Skin of body (tissue), 3 donors: ENCODE data around the gene FOXRED2. TPM values are rescaled to one million over a fixed set of nuclear protein-coding genes. Genes with fewer than 3 reads are reported as not detected.
"Not testable (repeated sequence)": the region's sequence is repeated elsewhere in the genome, so short reads cannot be mapped to it uniquely, and the experiment has no call there.

Experiments used
- DNase-seq: peaks from one replicate; lab custom pipeline; 2025; lab: John Stamatoyannopoulos, UW
- small RNA-seq: library from RNA; depleted of rRNA; stranded (forward); fragments of <200 nt; gene quantifications from one replicate; pipeline ENCODE3, GENCODE V24; 2014; ENCODE audit warnings: low replicate concordance
- total RNA-seq: library from RNA; depleted of rRNA; stranded (reverse); fragments of >200 nt; gene quantifications from one replicate; pipeline ENCODE4 v1.2.3, GENCODE V29; 2014

Gene FOXRED2
- total RNA-seq, 1 donor from 2014 or later = 6.7 TPM

DNA sequence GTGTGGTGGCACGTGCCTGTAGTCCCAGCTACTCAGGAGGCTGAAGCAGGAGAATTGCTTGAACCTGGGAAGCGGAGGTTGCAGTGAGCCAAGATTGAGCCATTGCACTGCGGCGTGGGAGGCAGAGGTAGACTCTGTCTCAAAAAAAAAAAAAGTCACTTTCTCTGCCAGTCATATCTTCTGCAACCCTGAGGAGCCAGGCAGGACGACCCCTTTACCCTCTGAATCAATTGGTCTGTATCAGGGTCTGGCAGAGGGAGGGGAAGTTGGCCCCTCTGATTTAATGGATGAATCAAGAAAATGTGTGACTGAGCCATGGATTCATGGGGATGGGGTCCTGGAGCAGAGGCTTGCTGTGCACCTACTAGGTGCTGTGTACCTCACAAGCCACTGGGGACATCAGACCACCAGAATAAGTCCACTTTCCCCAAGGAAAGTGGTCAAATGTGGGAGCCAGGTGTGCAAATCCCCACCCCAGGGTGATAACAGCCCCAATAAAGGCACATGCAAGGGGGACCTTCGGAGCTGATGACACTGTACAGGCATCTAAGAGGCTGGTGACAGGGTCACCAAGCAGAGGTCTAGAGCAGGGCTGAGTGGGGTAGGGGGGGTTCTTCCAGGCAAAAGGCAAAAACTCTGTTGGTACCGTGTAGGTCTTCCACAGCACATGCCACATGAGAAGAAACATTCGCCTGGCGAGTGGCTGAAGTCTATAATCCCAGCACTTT, 54.4 kb downstream of the FOXRED2 start:
- no peak for DNase-seq

DNA sequence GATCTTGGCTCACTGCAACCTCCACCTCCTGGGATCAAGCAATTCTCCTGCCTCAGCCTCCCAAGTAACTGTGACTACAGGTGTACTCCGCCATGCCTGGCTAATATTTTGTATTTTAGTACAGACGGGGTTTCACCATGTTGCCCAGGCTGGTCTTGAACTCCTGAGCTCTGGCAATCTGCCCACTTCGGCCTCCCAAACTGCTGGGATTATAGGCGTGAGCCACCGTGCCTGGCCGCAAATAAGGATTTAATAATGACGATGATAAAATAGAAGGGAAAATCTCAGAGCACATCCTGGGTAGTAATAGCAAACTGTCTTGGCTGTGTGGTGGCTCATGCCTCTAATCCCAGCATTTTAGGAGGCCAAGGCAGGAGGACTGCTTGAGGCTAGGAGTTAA, 55.9 kb downstream of the FOXRED2 start:
- DNase-seq = not testable (repeated sequence)

DNA sequence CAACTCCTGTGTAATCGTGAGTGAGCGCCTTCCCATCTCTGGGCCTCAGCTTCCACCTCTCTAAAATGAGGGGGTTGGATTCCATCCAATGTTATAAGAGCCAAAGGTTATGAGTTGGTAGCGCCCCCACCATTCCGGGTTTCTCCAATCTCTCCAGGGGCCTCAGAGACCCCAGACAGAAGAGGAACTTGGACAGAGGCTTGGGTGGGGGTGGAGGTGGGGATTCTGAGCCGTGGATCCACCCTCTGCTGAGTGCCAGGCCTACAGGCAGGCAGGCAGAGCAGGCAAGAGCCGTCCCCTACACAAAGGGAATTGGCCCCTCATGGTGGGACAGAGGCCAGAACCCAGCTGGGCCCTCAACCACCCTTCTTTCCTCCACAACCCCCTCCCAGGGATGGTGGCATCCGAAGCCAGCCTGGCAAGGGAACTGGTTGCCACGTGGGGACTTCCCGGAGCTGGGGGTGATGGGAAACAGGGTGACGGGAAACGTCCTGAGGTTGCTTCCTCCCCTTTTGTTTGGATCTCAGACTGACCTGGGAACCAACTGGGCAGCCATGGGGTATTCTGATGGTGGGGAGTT, 57.2 kb downstream of the FOXRED2 start:
- no peak for DNase-seq

DNA sequence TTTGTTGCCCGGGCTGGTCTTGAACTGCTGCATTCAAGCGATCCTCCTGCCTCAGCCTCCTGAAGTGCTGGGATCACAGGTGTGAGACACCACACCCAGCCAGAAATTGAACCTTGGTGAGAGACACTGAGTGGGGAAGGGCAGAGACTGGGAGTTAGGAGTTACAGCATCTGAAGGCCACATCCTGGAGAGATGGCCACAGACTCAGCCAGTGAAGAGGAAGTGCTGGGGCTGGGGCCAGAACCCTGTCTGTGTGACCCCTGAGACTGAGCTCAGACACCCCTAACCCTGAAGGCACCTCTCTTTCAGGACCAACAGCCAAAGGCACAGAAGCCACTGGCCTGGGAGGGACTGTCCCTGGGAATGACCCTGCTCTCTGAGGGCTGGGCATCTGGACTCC, 59.2 kb downstream of the FOXRED2 start:
- DNase-seq = no peak

DNA sequence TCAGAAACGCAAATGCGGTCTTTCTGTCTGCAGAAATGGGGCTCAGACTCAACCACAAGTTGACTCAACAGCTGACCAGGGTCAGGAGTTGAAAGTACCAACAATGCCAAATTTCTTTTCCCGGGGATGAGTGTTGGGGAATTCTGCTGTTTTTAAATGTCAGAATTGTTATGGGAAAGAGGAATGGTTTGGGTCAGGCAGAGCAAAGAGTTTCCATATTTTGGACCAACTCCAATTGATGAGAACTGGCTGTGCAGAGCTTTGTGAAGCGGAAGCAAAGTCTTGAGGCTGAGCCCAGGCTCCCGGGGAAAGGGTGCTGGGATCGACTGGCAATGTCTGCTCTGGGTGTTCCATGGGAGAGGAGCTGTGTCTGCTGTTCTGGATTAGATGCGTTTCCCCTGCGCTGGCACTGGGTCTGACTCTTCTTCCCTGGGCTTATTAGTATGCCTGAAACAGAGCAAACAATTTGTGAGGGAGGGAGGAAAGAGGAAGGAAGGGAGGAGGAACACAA, 61.6 kb downstream of the FOXRED2 start:
- no peak for DNase-seq

DNA sequence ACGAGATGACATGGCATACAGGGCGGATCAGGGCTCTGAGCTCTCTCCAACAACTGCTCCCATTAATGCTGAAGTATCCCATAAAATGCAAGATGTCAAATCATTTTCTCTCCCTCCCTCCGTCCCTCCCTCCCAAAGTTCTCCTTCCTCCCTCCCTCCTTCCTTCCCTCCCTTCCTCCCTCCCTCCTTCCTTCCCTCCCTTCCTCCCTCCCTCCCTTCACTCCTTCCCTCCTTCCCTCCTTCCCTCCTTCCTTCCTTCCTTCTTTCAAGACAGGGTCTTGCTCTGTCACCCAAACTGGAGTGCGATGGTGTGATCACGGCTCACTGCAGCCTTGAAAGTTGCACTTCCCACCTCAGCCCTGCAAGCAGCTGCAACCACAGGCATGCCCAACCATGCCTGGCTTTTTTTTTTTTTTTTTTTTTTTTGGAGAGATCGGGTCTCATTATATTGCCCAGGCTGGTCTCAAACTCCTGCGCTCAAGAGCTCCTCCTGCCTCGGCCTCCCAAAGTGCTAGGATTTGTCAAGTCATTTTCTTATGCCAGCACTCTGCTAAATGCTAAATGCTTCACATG, 63.6 kb downstream of the FOXRED2 start:
- DNase-seq = no peak

DNA sequence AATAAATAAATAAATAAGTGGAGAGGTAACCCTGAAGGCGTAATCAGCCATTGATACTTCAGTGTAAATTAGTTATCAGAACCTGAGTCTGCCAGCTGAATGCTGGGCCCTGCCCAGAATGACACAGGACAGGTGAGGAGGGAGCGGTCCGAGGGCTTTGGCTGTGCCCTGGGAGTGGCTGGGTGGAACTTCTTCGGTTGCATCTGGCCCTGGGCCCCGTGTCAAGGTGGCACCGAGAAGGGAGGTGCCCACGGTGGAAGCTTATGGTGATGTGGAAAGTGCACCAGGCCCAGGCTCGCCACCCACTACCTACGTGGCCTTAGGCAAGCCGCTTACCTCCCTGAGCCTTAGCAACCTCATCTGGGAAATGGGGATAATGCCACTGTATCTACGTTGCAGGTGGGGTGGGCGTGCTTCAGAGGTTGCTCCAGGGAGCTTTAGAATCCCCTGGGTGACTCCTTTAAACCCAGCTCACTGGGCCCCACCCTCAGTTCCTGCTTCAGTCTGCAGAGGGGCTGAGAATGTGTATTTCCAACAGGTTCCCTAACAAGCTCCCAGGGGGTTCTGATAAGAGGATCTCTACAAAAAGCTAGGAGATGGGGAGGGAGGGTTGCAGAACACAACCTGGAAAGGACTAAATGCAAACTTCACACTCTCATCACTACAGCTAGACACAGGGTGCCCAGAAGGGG, 64.2 kb downstream of the FOXRED2 start:
- no peak for DNase-seq

DNA sequence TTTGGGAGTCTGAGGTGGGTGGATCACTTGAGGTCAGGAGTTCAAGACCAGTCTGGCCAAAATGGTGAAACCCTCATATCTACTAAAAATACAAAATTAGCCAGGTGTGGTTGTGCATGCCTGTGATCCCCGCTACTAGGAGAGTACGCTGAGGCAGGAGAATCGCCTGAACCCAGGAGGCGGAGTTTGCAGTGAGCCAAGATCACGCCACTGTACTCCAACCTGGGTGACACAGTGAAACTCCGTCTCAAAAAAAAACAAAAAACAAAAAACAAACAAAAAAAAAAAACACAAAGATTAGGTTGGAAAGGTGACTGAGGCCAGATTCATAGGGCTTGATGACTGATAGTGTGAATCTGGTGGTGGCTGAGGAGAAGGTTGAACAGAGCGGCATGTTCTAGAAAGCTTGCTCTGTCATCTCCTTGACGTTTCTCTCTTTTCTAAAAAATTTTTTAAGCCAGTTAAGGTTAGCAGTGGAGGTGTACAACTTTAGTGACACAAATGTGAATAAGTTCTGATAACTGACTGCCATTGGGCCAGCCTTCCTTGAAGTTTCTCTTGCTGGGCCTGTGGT, 66.3 kb downstream of the FOXRED2 start:
- DNase-seq = no peak

DNA sequence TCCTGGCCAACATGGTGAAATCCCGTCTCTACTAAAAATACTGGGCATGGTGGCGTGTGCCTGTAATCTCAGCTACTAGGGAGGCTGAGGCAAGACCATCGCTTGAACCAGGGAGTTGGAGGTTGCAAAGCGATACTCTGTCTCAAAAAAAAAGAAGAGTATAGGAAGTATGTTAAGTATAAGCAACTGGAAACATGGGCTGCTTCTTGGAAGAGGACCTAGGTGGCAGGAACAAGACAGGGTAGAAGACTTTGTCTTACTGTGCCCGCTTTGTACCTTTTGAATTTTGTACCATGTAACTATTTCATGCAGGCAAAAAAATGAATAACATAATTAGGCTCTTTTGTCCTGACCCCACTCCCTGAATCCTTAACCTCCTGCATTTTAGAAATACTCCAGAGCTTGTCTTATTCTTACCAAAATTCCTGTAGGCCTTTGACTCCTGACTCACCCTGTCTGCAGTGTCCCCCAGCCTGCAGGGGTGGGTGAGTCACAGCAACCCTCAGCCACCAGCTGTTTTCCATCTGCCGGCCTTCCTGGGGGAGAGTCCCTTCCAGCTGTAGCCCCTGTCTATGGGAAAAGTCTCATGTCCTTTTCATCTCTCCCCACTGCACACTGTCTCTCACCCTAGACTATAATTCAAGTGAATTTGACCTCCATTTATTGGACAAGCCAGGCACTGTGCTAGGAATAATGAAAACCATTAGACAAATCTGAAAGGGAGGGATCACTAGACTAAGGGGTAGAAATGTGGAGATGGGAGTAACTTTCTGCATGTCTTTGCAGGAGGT, 67.2 kb downstream of the FOXRED2 start:
- no peak for DNase-seq

Small RNA genes lying within 50 kb of the gene (small RNA-seq; reads per million reads assigned to genes)
- not detected for gene RF00019

Other genes starting within 250 kb of the FOXRED2 start
- gene MYH9, start 119.1 kb downstream of the FOXRED2 start, total RNA-seq = 219 TPM
- 20.2 TPM for gene TXN2, start 25.4 kb downstream of the FOXRED2 start, total RNA-seq
- 191 TPM for gene EIF3D, start 22.1 kb upstream of the FOXRED2 start, total RNA-seq
- not detected for gene CACNG2, start 196.7 kb upstream of the FOXRED2 start, total RNA-seq